ENCODE measurements around the gene LUC7L. TPM values are rescaled to one million over a fixed set of nuclear protein-coding genes. Genes with fewer than 3 reads are reported as not detected.

The LUC7L gene
- total and polyA plus RNA-seq, 10 of the 15 experiments (the other 5 are each of a cell fraction or from before 2014, with no cell fraction given) = 2.3 to 59.6 (median 44.1) TPM

DNA sequence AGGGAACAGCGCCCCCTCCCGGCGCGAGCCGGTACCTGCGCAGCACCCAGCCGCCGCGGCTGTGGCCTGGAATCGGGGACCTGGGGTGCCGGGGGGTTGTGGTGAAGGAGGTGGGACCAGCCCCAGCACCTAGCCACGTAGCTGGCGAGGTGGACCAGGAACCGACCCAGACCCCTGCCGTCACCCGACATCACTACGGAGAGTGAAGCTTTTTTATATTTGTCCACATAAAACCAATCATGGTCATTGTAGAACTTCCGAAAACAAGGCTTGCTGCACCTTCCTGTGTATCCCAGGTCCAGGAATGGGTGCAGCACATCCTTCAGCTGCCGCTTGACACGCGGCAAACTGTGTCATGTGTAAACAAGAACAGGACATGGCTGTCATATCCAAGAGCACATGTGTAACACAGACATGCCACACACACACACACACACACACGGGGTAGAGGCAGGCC is 47.7 kb downstream of the LUC7L start (continued):
- TF ChIP-seq CTCF (IDR thresholded peaks at IDR 0.05 in 2 of 3, conservative IDR thresholded peaks at IDR 0.05 in 1 of 3; ENCODE audit: control insufficient read depth in 2 of 3, extremely low read depth in 1 of 3, insufficient read depth in 1 of 3, low read depth in 3 of 3, low read length in 3 of 3) = peak; percentile 87 to 97 (median 97)
- no peak for TF ChIP-seq MXI1 (IDR thresholded peaks at IDR 0.05; ENCODE audit: low read depth, low read length)
- TF ChIP-seq ZBED1 (IDR thresholded peaks at IDR 0.05; ENCODE audit: borderline replicate concordance) = no peak
- no peak for TF ChIP-seq FOS (IDR thresholded peaks at IDR 0.05; ENCODE audit: borderline replicate concordance, extremely low read depth, insufficient read length)
- TF ChIP-seq HDAC2 (IDR thresholded peaks at IDR 0.05) = no peak
- TF ChIP-seq EED (IDR thresholded peaks at IDR 0.05; ENCODE audit: low read depth) = no peak
- no peak for TF ChIP-seq STAT1 (conservative IDR thresholded peaks at IDR 0.05)
- TF ChIP-seq SIN3A (IDR thresholded peaks at IDR 0.05; ENCODE audit: low read depth, low read length) = no peak
- no peak for TF ChIP-seq WRNIP1 (IDR thresholded peaks at IDR 0.05; ENCODE audit: borderline replicate concordance, low read depth, low read length)
- TF ChIP-seq BCL3 (IDR thresholded peaks at IDR 0.05; ENCODE audit: borderline replicate concordance, insufficient read depth, low read depth, low read length, poor library complexity, severe bottlenecking) = peak; percentile 8
- TF ChIP-seq GABPA (IDR thresholded peaks at IDR 0.05; ENCODE audit: low read depth) = no peak
- no peak for TF ChIP-seq SMARCA5 (IDR thresholded peaks at IDR 0.05)
- no peak for TF ChIP-seq POU2F2 (IDR thresholded peaks at IDR 0.05; ENCODE audit: borderline replicate concordance, low read depth, low read length)
- no peak for TF ChIP-seq ZSCAN29 (IDR thresholded peaks at IDR 0.05)
- TF ChIP-seq ZNF687 (IDR thresholded peaks at IDR 0.05) = no peak
- TF ChIP-seq SP1 (IDR thresholded peaks at IDR 0.05; ENCODE audit: low read depth, low read length) = no peak
- no peak for TF ChIP-seq MEF2A (IDR thresholded peaks at IDR 0.05; ENCODE audit: insufficient read depth, low read depth, low read length)
- no peak for TF ChIP-seq RBBP5 (conservative IDR thresholded peaks at IDR 0.05)
- no peak for TF ChIP-seq CBX3 (IDR thresholded peaks at IDR 0.05; ENCODE audit: borderline replicate concordance, low read depth)
- TF ChIP-seq JUND (IDR thresholded peaks at IDR 0.05; ENCODE audit: low read depth, low read length) = no peak
- TF ChIP-seq NFIC (IDR thresholded peaks at IDR 0.05; ENCODE audit: low read depth, low read length) = no peak
- TF ChIP-seq BACH1 (IDR thresholded peaks at IDR 0.05; ENCODE audit: borderline replicate concordance) = no peak
- no peak for TF ChIP-seq ZNF24 (IDR thresholded peaks at IDR 0.05)
- no peak for TF ChIP-seq HDAC6 (IDR thresholded peaks at IDR 0.05; ENCODE audit: unreplicated experiment)
- no peak for TF ChIP-seq EGR1 (IDR thresholded peaks at IDR 0.05; ENCODE audit: borderline replicate concordance in 1 of 2, low read depth in 2 of 2, low read length in 2 of 2)
- no peak for TF ChIP-seq CREB1 (IDR thresholded peaks at IDR 0.05; ENCODE audit: low read depth)
- no peak for TF ChIP-seq SPI1 (IDR thresholded peaks at IDR 0.05; ENCODE audit: borderline replicate concordance, insufficient read depth, low read depth, low read length)
